IMR-90 (cell line): ENCODE data around the gene RNF38. TPM values are rescaled to one million over a fixed set of nuclear protein-coding genes. Genes with fewer than 3 reads are reported as not detected.

Source experiments
- ATAC-seq: fragments of 200-7000 bp; cut with Tn5 transposase; 2 replicates; pipeline ENCODE4 v1.9.1; 2020; ENCODE audit warnings: low read depth, mild to moderate bottlenecking, moderate library complexity
- BruUV-seq: library from RNA; stranded (reverse); fragments of 400-500 nt; replicated peaks from 2 replicates; lab custom pipeline; 2021; lab: Mats Ljungman, UMichigan
- CTCF ChIA-PET: fragments of 300-600 bp; formaldehyde crosslinking; extraction: SDS; loops from one replicate; lab custom pipeline; 2021; ENCODE audit warnings: antibody characterized with exemption; lab: Yijun Ruan, JAX
- POLR2A ChIA-PET: fragments of 300-600 bp; sonication (Branson Sonifier 250); formaldehyde crosslinking; loops from one replicate; lab custom pipeline; 2022; ENCODE audit warnings: antibody characterized with exemption; ENCODE audit not compliant: unreplicated experiment; lab: Charles Lee
- DNase-seq: peaks from one replicate; pipeline ENCODE4 v3.0.0; 2013
- H2AFZ ChIP-seq: replicated peaks from 2 replicates; pipeline ENCODE3; 2013; ENCODE audit warnings: low read length, mild to moderate bottlenecking; ENCODE audit not compliant: poor library complexity
- H2AK5ac ChIP-seq: 2 replicates; pipeline ENCODE4 v1.6.1; 2013; ENCODE audit warnings: low read depth, low read length, inconsistent platforms
- H2AK9ac ChIP-seq: replicated peaks from 2 replicates; pipeline ENCODE3; 2013; ENCODE audit warnings: mild to moderate bottlenecking, low read depth, low read length, moderate library complexity; ENCODE audit not compliant: poor library complexity
- H2BK120ac ChIP-seq: 2 replicates; pipeline ENCODE4 v1.6.1; 2013; ENCODE audit warnings: low read depth, low read length, inconsistent platforms
- H2BK15ac ChIP-seq: 3 replicates; pipeline ENCODE4 v1.6.1; 2013; ENCODE audit warnings: low read depth, low read length, inconsistent platforms
- H2BK20ac ChIP-seq: 2 replicates; pipeline ENCODE4 v1.6.1; 2013; ENCODE audit warnings: low read depth, mild to moderate bottlenecking, inconsistent platforms, low read length, moderate library complexity
- H2BK5ac ChIP-seq: 2 replicates; pipeline ENCODE4 v1.6.1; 2013; ENCODE audit warnings: mild to moderate bottlenecking, low read depth, low read length, inconsistent platforms; ENCODE audit not compliant: poor library complexity, severe bottlenecking
- H3K14ac ChIP-seq: replicated peaks from 2 replicates; pipeline ENCODE4 v1.6.1; 2013; ENCODE audit warnings: low read depth, low read length, inconsistent platforms
- H3K18ac ChIP-seq: 2 replicates; pipeline ENCODE4 v1.6.1; 2013; ENCODE audit warnings: low read depth, low read length, control low read depth
- H3K23ac ChIP-seq: 2 replicates; pipeline ENCODE4 v1.6.1; 2013; ENCODE audit warnings: low read depth, low read length, inconsistent platforms
- H3K27ac ChIP-seq: 2 replicates; pipeline ENCODE4 v1.5.1; 2013; ENCODE audit warnings: mild to moderate bottlenecking, control low read depth, low read length; ENCODE audit not compliant: insufficient read depth
- H3K27me3 ChIP-seq: 2 replicates; pipeline ENCODE4 v1.6.1; 2013; ENCODE audit warnings: low read length; ENCODE audit not compliant: control insufficient read depth, insufficient read depth
- H3K36me3 ChIP-seq: 2 replicates; pipeline ENCODE4 v1.6.1; 2013; ENCODE audit warnings: low read length, mixed read lengths; ENCODE audit not compliant: control insufficient read depth, insufficient read depth
- H3K4ac ChIP-seq: 2 replicates; pipeline ENCODE4 v1.6.1; 2013; ENCODE audit warnings: low read depth, low read length, inconsistent platforms
- H3K4me1 ChIP-seq: 2 replicates; pipeline ENCODE4 v1.6.1; 2013; ENCODE audit warnings: low read length, mixed read lengths; ENCODE audit not compliant: control insufficient read depth, insufficient read depth
- H3K4me2 ChIP-seq: 2 replicates; pipeline ENCODE4 v1.6.1; 2013; ENCODE audit warnings: low read depth, mild to moderate bottlenecking, control low read depth, low read length, moderate library complexity
- H3K4me3 ChIP-seq: 2 replicates; pipeline ENCODE4 v1.5.1; 2013; ENCODE audit warnings: low read depth, mild to moderate bottlenecking, control low read depth, low read length, moderate library complexity; ENCODE audit not compliant: insufficient read depth
- H3K56ac ChIP-seq: 2 replicates; pipeline ENCODE4 v1.6.1; 2013; ENCODE audit warnings: low read length, inconsistent platforms; ENCODE audit not compliant: insufficient read depth; ENCODE audit errors: extremely low read depth
- H3K79me1 ChIP-seq, 2 experiments: 2 replicates each; pipeline ENCODE4 v1.6.1; 2013; ENCODE audit warnings: low read length in 2 of 2, inconsistent platforms in 1 of 2, low read depth in 1 of 2
- H3K9ac ChIP-seq: 2 replicates; pipeline ENCODE4 v1.6.1; 2013; ENCODE audit warnings: low read depth, low read length, control low read depth
- H3K9me1 ChIP-seq: 2 replicates; pipeline ENCODE4 v1.6.1; 2013; ENCODE audit warnings: low read length, inconsistent platforms; ENCODE audit not compliant: insufficient read depth
- H3K9me3 ChIP-seq: 2 replicates; pipeline ENCODE4 v1.6.1; 2013; ENCODE audit warnings: low read length; ENCODE audit not compliant: control insufficient read depth, insufficient read depth
- H4K20me1 ChIP-seq: 2 replicates; pipeline ENCODE4 v1.6.1; 2013; ENCODE audit warnings: low read length, inconsistent platforms; ENCODE audit not compliant: insufficient read depth
- H4K5ac ChIP-seq: 2 replicates; pipeline ENCODE4 v1.6.1; 2013; ENCODE audit warnings: mild to moderate bottlenecking, low read depth, low read length, control low read depth
- H4K8ac ChIP-seq, 2 experiments: 2 replicates each; pipeline ENCODE4 v1.6.1; 2013; ENCODE audit warnings: low read depth in 2 of 2, low read length in 2 of 2, control low read depth in 1 of 2, inconsistent platforms in 1 of 2
- H4K91ac ChIP-seq: 2 replicates; pipeline ENCODE4 v1.6.1; 2013; ENCODE audit warnings: low read depth, low read length, inconsistent platforms; ENCODE audit not compliant: insufficient read depth
- BHLHE40 ChIP-seq: fragments of 150-350 bp; IDR thresholded peaks from 2 replicates; pipeline ENCODE4 v1.6.1; 2016; ENCODE audit warnings: mild to moderate bottlenecking, low read depth, low read length
- CEBPB ChIP-seq: IDR thresholded peaks from 2 replicates; pipeline ENCODE4 v1.6.1; 2012; ENCODE audit warnings: low read depth, low read length, improper control_type of control experiment
- CHD1 ChIP-seq: IDR thresholded peaks from 2 replicates; pipeline ENCODE4 v1.6.1; 2012; ENCODE audit warnings: low read depth, low read length, improper control_type of control experiment
- CTCF ChIP-seq: conservative IDR thresholded peaks from 2 replicates; pipeline ENCODE4 v1.5.1; 2012; ENCODE audit warnings: mild to moderate bottlenecking, low read depth, low read length, improper control_type of control experiment
- FOS ChIP-seq: fragments of 150-350 bp; IDR thresholded peaks from 2 replicates; pipeline ENCODE4 v1.6.1; 2016; ENCODE audit warnings: low read depth, low read length
- MAFK ChIP-seq: IDR thresholded peaks from 2 replicates; pipeline ENCODE4 v1.6.1; 2012; ENCODE audit warnings: low read depth, low read length, improper control_type of control experiment
- MAZ ChIP-seq: IDR thresholded peaks from 2 replicates; pipeline ENCODE4 v1.6.1; 2012; ENCODE audit warnings: low read depth, mild to moderate bottlenecking, low read length, improper control_type of control experiment, moderate library complexity, borderline replicate concordance
- MXI1 ChIP-seq: IDR thresholded peaks from 2 replicates; pipeline ENCODE4 v1.6.1; 2012; ENCODE audit warnings: low read depth, mild to moderate bottlenecking, low read length, moderate library complexity, borderline replicate concordance
- NFE2L2 ChIP-seq: fragments of 150-350 bp; IDR thresholded peaks from 2 replicates; pipeline ENCODE4 v1.6.1; 2016; ENCODE audit warnings: low read depth, mild to moderate bottlenecking, low read length
- POLR2A ChIP-seq: IDR thresholded peaks from 2 replicates; pipeline ENCODE4 v1.6.1; 2012; ENCODE audit warnings: mild to moderate bottlenecking, low read depth, low read length
- RAD21 ChIP-seq: IDR thresholded peaks from 2 replicates; pipeline ENCODE4 v1.6.1; 2012; ENCODE audit warnings: low read length, improper control_type of control experiment
- RFX5 ChIP-seq: IDR thresholded peaks from 2 replicates; pipeline ENCODE4 v1.8.0; 2012; ENCODE audit warnings: low read depth, mild to moderate bottlenecking, low read length, moderate library complexity
- SMC3 ChIP-seq: fragments of 150-350 bp; IDR thresholded peaks from 2 replicates; pipeline ENCODE4 v1.6.1; 2016; ENCODE audit warnings: low read depth, mild to moderate bottlenecking, antibody characterized with exemption, low read length, moderate library complexity
- USF2 ChIP-seq: fragments of 150-350 bp; IDR thresholded peaks from 2 replicates; pipeline ENCODE4 v1.6.1; 2017; ENCODE audit warnings: mild to moderate bottlenecking, antibody characterized with exemption, low read length, low read depth
- WGBS, 2 experiments: methylation state at CpG; one replicate each; pipeline versions ENCODE4 v1.1.5 to v1.1.7; 2013; ENCODE audit warnings: missing lambda C conversion rate in 2 of 2; ENCODE audit not compliant: insufficient read length in 1 of 2; ENCODE audit errors: extremely low coverage in 2 of 2; 5-methylcytosine and 5-hydroxymethylcytosine counted together
- dilution Hi-C: fragments of 300-500 bp; cut with HindIII; formaldehyde crosslinking; loops from one replicate; pipeline ENCODE4 v1.14.3; 2018; ENCODE audit warnings: low sequenced_read_pairs; ENCODE audit not compliant: unreplicated experiment
- in situ Hi-C: fragments of 300-500 bp; cut with MboI; formaldehyde crosslinking; loops from 3 replicates; pipeline ENCODE4 v1.14.3; 2019; ENCODE audit warnings: low sequenced_read_pairs, inconsistent platforms, mixed read lengths
- intact Hi-C: fragments of 100-400 bp; cut with micrococcal nuclease; formaldehyde crosslinking; loops from 2 replicates; pipeline ENCODE4 v1.10.0; 2022
- polyA plus RNA-seq, 3 experiments: library from polyadenylated mRNA; depleted of rRNA; stranded (reverse); fragments of >200 nt; gene quantifications; 2 replicates each; pipeline ENCODE4 v1.2.3, GENCODE V29; 2012; ENCODE audit warnings: low replicate concordance in 1 of 3
- total RNA-seq: library from RNA; depleted of rRNA; stranded (reverse); fragments of >200 nt; gene quantifications from 2 replicates; pipeline ENCODE4 v1.2.3, GENCODE V29; 2012

Gene RNF38
- total and polyA plus RNA-seq, 2 of the 4 experiments (the other 2 are of a cell fraction) = 8.8 to 11.2 TPM

- Histone ChIP-seq H3K9me3 (peaks cover 2% of the 10 kb centered on the region; the same call in 1 of the 2 replicates), H2AK9ac (no peak overlapping the region), H3K27ac (no peak overlapping the region), H4K20me1 (peaks cover 8% of the 10 kb centered on the region; the same call in 1 of the 2 replicates), H3K14ac (no peak overlapping the region), H2BK20ac (no peak overlapping the region), H2BK5ac (no peak overlapping the region), H2AFZ (no peak overlapping the region), H3K23ac (no peak overlapping the region), H3K56ac (no peak overlapping the region), H2BK15ac (no peak overlapping the region), H4K91ac (no peak overlapping the region), H3K4me1 (no peaks in the 10 kb centered on the region), H3K36me3 (no peaks in the 10 kb centered on the region), H2BK120ac (no peak overlapping the region), H3K9ac (no peak overlapping the region), H4K5ac (no peak overlapping the region), H3K4ac (no peak overlapping the region), H3K9me1 (no peaks in the 10 kb centered on the region), H2AK5ac (no peak overlapping the region), H3K18ac (no peak overlapping the region), H3K4me2 (no peak overlapping the region), H4K8ac (no peak overlapping the region), H3K79me1 (peaks cover 21 to 33% of the 10 kb centered on the region in 2 experiments), H3K4me3 (no peak overlapping the region), H3K27me3 (no peaks in the 10 kb centered on the region)
- ATAC-seq (no peak), DNase-seq (no peak)
- WGBS, 2 experiments = no CpG with 5 or more reads among the region's 3 CpGs
- ChIA-PET CTCF (interaction anchor here (1.4 kb wide), 1 partner anchor 31 kb away, joined by 4 read pairs; no protein-coding TSS in a partner anchor), POLR2A (no interaction called here)
- dilution Hi-C loops = no loop called here
- BruUV-seq = no TSS peak
- intact Hi-C loops = no loop called here
- in situ Hi-C loops = no loop called here
- no peak for TF ChIP-seq BHLHE40
- no peak for TF ChIP-seq MAZ
- TF ChIP-seq CEBPB = no peak
- no peak for TF ChIP-seq MXI1
- no peak for TF ChIP-seq POLR2A
- no peak for TF ChIP-seq RAD21
- TF ChIP-seq RFX5 = no peak
- TF ChIP-seq FOS = no peak
- no peak for TF ChIP-seq CTCF
- TF ChIP-seq USF2 = no peak
- TF ChIP-seq SMC3 = no peak
- no peak for TF ChIP-seq MAFK
- TF ChIP-seq NFE2L2 = no peak
- TF ChIP-seq CHD1 = no peak
These were observed 38.6 kb upstream of the RNF38 start for GRCh38 chr9:36438536-36439236.
